Measurements from ENCODE around the gene SGCA.

The SGCA gene

DNA sequence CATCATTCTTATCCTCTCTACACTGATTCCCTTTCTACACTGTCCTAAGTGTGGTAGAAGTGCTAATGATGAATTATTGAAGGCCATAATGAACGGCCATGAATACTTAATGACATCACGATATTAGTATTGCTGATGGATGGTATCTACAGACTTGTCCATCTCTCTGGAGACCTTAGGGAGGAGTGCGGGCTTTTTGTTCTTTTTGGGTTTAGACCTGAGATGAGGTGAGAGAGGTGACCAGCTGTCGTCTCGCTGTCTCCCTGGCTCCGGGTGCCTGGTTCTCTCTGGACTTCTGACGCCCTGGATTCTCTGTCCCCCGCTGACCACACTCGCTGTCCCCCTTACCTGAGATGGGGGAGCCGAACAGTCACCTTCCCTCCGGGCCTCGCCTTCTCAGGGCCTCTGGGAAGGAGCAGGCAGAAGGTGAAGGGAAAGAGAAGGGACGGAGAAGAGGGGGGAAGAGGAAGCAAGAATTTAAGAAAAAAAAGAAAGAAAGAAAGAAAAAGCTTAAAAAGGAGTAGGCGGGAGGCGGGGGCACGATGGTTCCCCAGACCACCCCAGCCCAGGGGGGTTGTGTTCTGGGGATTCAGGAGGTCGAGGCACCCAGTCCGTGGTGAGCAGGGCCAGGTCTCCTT is 17.1 kb downstream of the SGCA start:
- no peak for DNase-seq (ENCODE audit: low read depth)

DNA sequence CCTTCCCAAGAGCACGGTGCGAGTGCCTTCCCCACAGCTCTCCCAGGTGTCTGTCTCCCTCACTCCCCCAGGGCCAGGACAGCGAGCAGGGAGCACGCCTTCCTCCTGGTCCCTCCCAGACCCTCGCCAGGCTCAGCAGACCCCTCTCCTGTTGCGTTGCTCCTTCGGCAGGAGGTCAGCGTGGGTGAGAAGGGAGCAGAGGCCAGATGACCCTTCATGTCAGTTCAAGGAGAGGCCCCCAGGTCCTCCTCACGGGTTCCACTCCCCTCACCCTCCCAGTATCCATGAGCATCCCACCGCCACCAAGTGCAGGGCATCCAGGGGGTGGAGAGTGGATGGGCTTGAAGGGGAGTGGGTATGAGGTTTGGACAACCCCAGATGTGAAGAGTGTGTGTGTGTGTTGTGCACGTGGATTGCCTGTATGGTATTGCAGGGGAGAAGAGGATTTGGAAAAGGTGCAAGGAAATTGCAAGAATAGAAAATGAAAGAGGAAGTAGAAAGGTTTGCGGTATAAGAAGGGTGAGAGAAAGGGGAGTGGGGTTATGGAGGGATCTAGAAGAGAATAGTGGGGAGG is 17.7 kb downstream of the SGCA start:
- no peak for DNase-seq (ENCODE audit: low read depth)

- DNase-seq (ENCODE audit: low read depth) = no peak
These were observed 18.3 kb downstream of the SGCA start for GRCh38 chr17:50184064-50184463.

- no peak for DNase-seq (ENCODE audit: low read depth)
These were observed 19.0 kb downstream of the SGCA start for GRCh38 chr17:50184611-50185398.

- DNase-seq (ENCODE audit: low read depth) = no peak
These were observed 20.0 kb downstream of the SGCA start for GRCh38 chr17:50185631-50186471.

- no peak for DNase-seq (ENCODE audit: low read depth)
These were observed 21.0 kb downstream of the SGCA start for GRCh38 chr17:50186661-50187393.

DNA sequence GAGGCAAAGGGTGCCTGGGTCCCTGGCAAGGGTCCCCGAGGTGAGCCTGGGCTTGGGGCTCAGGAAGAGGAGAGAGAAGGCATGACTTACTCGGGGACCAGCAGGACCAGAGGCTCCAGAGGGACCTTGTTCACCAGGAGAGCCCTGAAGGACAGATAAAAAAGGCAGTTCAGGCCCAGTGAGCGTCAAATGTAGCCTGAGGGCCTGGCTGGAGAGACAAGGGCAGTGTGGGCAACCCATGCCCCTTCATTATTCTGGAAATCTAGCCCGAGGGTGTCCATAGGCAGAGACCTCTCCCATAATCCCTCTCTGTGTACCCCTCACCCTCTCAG is 21.6 kb downstream of the SGCA start:
- no peak for DNase-seq (ENCODE audit: low read depth)

DNA sequence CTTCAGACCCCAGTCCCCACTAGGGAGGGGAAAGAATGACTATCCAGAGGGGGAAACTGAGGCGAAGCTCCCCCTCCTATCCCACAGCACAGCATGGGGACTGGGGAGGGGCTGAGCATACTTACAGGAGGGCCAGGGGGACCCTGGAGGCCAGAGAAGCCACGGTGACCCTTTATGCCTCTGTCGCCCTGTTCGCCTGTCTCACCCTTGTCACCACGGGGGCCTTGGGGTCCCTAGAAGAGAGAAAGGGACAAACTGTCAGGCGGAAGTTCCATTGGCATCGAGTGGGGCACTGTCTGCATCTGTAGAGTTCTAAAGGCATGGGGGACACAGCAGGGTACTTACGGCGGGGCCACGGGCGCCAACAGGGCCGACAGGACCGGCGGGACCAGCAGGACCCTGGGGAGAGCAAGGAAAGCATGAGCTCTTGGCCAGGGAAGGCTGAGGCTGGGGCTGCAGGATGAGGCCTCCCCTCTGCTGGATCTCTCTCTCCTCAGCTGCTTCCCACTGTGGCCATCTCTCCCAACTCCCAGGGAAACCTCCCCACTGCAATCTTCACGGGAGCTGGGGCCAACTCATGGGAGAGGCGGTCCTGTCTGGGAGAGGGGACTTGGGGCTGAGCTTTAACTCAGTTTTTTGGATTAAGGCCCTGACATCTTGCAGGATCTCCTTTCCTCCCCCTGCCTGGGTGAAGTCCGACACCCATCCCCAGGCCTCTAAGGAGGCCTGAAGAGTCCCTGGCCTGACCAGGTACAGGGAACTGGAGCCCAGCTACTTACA is 22.1 kb downstream of the SGCA start:
- DNase-seq (ENCODE audit: low read depth) = no peak

DNA sequence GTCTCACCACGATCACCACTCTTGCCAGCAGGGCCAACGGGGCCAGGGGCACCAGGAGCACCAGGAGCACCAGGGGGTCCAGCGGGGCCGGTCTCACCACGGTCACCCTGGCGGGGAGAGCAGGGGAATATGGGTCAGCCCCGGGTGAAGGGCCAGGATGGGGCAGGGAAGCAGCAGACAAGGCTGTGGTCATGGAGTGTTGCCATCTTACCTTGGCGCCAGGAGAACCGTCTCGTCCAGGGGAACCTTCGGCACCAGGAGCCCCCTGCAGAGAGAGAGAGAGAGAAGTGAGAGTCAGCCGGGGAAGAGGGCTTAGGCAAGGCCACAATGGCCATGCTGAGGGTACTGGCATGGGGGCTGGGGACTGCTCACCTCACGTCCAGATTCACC is 22.7 kb downstream of the SGCA start:
- DNase-seq (ENCODE audit: low read depth) = no peak

- no peak for DNase-seq (ENCODE audit: low read depth)
These were observed 23.2 kb downstream of the SGCA start for GRCh38 chr17:50188921-50189549.

DNA sequence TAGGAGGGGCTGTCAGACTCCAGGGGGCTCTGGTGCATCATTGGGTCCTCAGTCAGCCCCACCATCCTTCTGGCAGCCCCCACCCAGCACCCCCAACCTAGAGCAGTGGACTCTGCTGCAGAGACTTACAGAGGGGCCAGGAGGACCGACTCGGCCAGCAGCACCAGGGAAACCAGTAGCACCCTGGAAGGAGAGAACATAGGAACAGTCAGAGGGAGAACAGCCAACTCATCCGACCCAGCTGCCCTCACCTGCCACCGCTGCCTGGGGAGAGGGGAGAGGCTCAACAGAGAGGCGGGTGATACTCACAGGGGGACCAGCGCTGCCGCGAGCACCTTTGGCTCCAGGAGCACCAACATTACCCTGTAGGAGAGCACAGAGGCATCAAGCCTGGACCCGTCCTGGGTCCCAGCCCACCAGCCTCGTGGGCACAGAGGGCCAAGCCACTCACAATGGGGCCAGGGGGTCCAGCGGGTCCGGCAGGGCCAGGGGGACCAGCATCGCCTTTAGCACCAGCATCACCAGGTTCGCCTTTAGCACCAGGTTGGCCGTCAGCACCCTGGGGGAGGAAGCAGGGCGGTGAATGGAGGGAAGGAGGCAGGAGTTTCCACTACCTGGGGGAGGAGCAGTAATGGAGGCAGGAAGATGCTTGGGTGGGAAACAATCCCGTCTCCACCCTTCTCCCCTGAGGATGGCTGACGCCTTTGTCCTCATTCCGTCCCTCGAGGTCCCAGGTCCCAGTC is 23.9 kb downstream of the SGCA start:
- no peak for DNase-seq (ENCODE audit: low read depth)

DNA sequence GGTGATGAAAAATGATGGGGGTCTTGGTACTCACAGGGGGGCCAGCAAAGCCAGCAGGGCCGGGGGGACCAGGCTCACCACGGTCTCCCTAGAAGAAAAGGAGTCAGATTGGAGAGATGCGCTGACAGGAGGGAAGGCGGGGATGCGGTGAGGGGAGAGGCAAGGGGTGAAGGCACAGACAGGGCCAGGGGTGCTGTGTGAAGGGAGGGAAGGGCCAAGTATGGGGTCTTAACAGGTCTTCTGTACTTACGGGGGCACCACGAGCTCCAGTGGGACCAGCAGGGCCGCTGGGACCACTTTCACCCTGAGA is 24.4 kb downstream of the SGCA start:
- DNase-seq (ENCODE audit: low read depth) = no peak

GRCh38 chr17:50190603-50191358 is 25.0 kb downstream of the SGCA start:
- no peak for DNase-seq (ENCODE audit: low read depth)

- DNase-seq (ENCODE audit: low read depth) = no peak
These were observed 25.7 kb downstream of the SGCA start for GRCh38 chr17:50191359-50192143.

DNA sequence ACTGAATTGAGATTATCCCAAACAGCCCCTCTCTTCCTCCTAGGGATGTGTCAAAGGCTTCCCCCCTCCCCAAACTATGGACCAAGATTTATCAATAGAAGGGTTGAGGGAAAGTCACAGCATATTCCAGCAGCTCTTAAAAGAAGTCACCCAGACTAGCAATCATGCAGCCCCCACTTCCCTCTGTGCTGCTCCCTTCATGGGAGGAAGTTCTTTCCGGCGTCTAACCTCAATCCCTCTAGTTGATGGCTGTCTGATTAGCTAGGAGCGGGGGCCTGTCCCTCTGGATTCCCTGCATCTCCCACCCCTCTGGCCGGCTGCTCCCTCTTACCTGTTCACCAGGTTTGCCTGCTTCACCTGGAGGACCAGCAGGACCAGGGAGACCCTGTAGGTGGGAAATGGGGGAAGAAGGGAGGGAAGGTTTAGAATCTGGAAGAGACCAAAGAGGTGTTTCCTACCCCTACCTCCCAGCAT is 26.4 kb downstream of the SGCA start:
- DNase-seq (ENCODE audit: low read depth) = no peak

GRCh38 chr17:50192618-50193291 is 26.9 kb downstream of the SGCA start:
- DNase-seq (ENCODE audit: low read depth) = no peak

- DNase-seq (ENCODE audit: low read depth) = no peak
These were observed 28.5 kb downstream of the SGCA start for GRCh38 chr17:50194140-50194933.
